MM.1S (cell line): ENCODE data around the gene C21orf91.

ENCODE experiments used
- EZH2 ChIP-seq: fragments of 300-600 bp; sonication (generic); optimal IDR thresholded peaks from 2 replicates; pipeline ENCODE3; 2017; ENCODE audit warnings: low read depth, mild to moderate bottlenecking, antibody characterized with exemption, low read length, mixed read lengths
- EZH2phosphoT487 ChIP-seq: fragments of 300-600 bp; sonication (generic); IDR thresholded peaks from 2 replicates; pipeline ENCODE4 v1.6.1; 2018; ENCODE audit warnings: antibody characterized with exemption, low read length
- TF ChIP-seq, protein P1 (sequence below): fragments of 300-600 bp; sonication (generic); IDR thresholded peaks from 2 replicates; pipeline ENCODE4 v1.5.1; 2016; ENCODE audit warnings: antibody characterized with exemption, low read length, mixed read lengths

DNA sequence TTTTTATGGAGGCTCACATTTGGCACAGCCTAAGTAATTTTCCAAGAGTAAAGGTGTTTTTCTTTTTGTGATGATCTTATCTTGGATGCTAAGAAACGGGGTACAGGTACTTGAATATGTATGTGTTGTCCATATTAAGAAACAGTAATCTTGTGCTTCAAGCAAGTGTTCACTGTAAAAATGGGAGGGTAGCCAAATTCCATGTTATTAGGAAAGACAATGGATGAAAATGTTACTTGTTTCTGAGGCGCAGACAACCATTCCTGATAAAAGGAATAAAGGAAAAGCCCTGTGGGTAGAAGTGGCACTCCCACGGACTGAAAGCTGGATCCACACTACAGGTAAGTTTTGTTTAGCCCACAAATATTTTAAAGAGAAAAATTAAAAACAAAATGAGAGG lies 15.6 kb downstream of the C21orf91 start:
- TF ChIP-seq, protein P1, sequence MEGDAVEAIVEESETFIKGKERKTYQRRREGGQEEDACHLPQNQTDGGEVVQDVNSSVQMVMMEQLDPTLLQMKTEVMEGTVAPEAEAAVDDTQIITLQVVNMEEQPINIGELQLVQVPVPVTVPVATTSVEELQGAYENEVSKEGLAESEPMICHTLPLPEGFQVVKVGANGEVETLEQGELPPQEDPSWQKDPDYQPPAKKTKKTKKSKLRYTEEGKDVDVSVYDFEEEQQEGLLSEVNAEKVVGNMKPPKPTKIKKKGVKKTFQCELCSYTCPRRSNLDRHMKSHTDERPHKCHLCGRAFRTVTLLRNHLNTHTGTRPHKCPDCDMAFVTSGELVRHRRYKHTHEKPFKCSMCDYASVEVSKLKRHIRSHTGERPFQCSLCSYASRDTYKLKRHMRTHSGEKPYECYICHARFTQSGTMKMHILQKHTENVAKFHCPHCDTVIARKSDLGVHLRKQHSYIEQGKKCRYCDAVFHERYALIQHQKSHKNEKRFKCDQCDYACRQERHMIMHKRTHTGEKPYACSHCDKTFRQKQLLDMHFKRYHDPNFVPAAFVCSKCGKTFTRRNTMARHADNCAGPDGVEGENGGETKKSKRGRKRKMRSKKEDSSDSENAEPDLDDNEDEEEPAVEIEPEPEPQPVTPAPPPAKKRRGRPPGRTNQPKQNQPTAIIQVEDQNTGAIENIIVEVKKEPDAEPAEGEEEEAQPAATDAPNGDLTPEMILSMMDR, result no peak
- no peak for TF ChIP-seq EZH2
- no peak for TF ChIP-seq EZH2phosphoT487
